Neuron (in vitro differentiated cells): ENCODE results near the gene LRRC71.

Experiments
- H2AFZ ChIP-seq: one replicate; pipeline ENCODE4 v1.6.1; 2013; ENCODE audit warnings: low read depth, mild to moderate bottlenecking, inconsistent platforms, low read length, moderate library complexity
- H3K27me3 ChIP-seq: one replicate; pipeline ENCODE4 v1.6.1; 2013; ENCODE audit warnings: low read length; ENCODE audit not compliant: insufficient read depth
- H3K36me3 ChIP-seq: one replicate; pipeline ENCODE4 v1.6.1; 2013; ENCODE audit warnings: low read length; ENCODE audit not compliant: insufficient read depth
- H3K4me1 ChIP-seq: one replicate; pipeline ENCODE4 v1.6.1; 2013; ENCODE audit warnings: low read length; ENCODE audit not compliant: insufficient read depth
- H3K4me3 ChIP-seq: 2 replicates; pipeline ENCODE4 v1.5.1; 2013; ENCODE audit warnings: mild to moderate bottlenecking, low read length, moderate library complexity
- H3K9me3 ChIP-seq: one replicate; pipeline ENCODE4 v1.6.1; 2013; ENCODE audit warnings: low read length

LRRC71 gene

DNA sequence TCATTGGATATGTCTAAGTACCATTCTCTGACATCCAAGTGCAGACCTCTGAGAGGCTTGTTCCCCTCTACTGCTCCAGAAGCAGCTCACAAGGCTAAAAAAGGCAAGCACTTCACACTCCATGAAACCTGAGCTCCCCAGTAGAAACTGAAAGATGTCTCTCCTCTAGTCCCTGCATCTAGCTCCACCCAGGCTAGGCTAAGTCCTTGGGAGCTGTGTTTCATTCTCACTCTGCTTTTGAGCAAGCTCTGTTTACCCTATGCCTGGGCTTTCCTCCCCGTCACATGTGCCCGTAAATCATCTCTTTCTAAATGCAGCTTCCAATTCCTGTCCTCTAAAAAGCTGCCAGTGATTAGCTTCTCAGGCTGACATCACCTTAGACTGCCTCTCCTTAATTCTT is 39.0 kb downstream of the LRRC71 start:
- H3K9me3 ChIP-seq: no peaks in the 10 kb centered on the region
- peaks cover 84% of the 10 kb centered on the region for H3K36me3 ChIP-seq
- no peaks in the 10 kb centered on the region for H3K4me1 ChIP-seq
- H2AFZ ChIP-seq: no peak overlapping the region
- no peaks in the 10 kb centered on the region for H3K27me3 ChIP-seq
- H3K4me3 ChIP-seq: no peak overlapping the region

GRCh38 chr1:156959925-156960324 is 39.5 kb downstream of the LRRC71 start:
- H3K27me3 ChIP-seq: no peaks in the 10 kb centered on the region
- H3K9me3 ChIP-seq: no peaks in the 10 kb centered on the region
- H3K4me1 ChIP-seq: no peaks in the 10 kb centered on the region
- H2AFZ ChIP-seq: no peak overlapping the region
- no peak overlapping the region for H3K4me3 ChIP-seq
- peaks cover 81% of the 10 kb centered on the region for H3K36me3 ChIP-seq

DNA sequence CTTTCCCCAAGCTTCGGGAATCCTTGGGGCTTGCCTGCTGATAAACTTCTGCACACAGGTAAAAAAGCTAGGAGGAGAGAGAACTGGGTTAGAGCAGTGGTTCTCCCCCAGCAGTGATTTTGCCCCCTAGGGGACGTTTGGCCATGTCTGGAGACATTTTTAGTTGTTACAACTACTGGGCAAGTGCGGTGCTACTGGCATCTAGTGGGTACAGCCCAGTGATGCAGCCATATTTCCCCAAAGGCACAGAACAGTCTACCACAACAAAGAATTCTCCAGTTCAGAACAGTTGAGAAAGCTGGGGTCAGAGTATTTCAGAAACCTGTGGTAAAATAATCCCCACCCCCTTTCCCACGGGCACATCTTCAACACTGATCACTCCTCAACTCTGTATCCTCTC is 41.3 kb downstream of the LRRC71 start:
- H3K4me3 ChIP-seq: no peak overlapping the region
- H3K9me3 ChIP-seq: no peaks in the 10 kb centered on the region
- H3K36me3 ChIP-seq: peaks cover 72% of the 10 kb centered on the region
- H3K4me1 ChIP-seq: no peaks in the 10 kb centered on the region
- no peak overlapping the region for H2AFZ ChIP-seq
- no peaks in the 10 kb centered on the region for H3K27me3 ChIP-seq

DNA sequence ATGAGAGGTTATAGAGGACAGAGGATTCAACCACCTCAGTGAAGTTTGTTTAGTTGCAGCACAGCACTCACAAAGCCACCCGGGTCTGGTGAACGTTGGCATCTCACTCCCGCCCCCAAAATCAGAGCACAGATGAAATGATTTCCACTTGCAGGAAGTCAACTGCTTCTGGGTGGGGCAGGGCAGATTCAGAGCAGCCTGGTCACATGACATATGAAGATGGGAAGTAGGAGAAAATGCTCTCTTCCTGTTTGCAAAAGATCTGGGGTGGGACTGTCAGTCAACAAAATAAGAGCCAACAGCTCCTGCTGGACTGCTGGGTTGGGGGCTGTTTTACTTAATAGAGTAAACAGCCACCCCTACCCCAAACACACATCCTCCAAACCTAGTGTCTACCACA is 43.2 kb downstream of the LRRC71 start:
- H3K4me1 ChIP-seq: no peaks in the 10 kb centered on the region
- H3K36me3 ChIP-seq: peaks cover 65% of the 10 kb centered on the region
- H3K27me3 ChIP-seq: no peaks in the 10 kb centered on the region
- no peak overlapping the region for H2AFZ ChIP-seq
- H3K9me3 ChIP-seq: no peaks in the 10 kb centered on the region
- no peak overlapping the region for H3K4me3 ChIP-seq

GRCh38 chr1:156964441-156964840 is 44.0 kb downstream of the LRRC71 start:
- H3K27me3 ChIP-seq: no peaks in the 10 kb centered on the region
- no peaks in the 10 kb centered on the region for H3K9me3 ChIP-seq
- no peak overlapping the region for H2AFZ ChIP-seq
- H3K4me3 ChIP-seq: no peak overlapping the region
- H3K4me1 ChIP-seq: no peaks in the 10 kb centered on the region
- peaks cover 65% of the 10 kb centered on the region for H3K36me3 ChIP-seq

- H2AFZ ChIP-seq: no peak overlapping the region
- H3K4me3 ChIP-seq: no peak overlapping the region
- no peaks in the 10 kb centered on the region for H3K27me3 ChIP-seq
- H3K4me1 ChIP-seq: no peaks in the 10 kb centered on the region
- peaks cover 75% of the 10 kb centered on the region for H3K36me3 ChIP-seq
- no peaks in the 10 kb centered on the region for H3K9me3 ChIP-seq
Measured at GRCh38 chr1:156969496-156969895, 49.1 kb downstream of the LRRC71 start.

- Histone ChIP-seq H3K4me1 (no peaks in the 10 kb centered on the region), H3K36me3 (peaks cover 79% of the 10 kb centered on the region), H3K27me3 (no peaks in the 10 kb centered on the region), H2AFZ (no peak overlapping the region), H3K4me3 (no peak overlapping the region), H3K9me3 (no peaks in the 10 kb centered on the region)
Measured at GRCh38 chr1:156970017-156970416, 49.6 kb downstream of the LRRC71 start.

GRCh38 chr1:156973417-156973816 is 53.0 kb downstream of the LRRC71 start:
- no peak overlapping the region for H3K4me3 ChIP-seq
- H3K9me3 ChIP-seq: no peaks in the 10 kb centered on the region
- H3K27me3 ChIP-seq: no peaks in the 10 kb centered on the region
- H3K36me3 ChIP-seq: peaks cover 94% of the 10 kb centered on the region
- H2AFZ ChIP-seq: no peak overlapping the region
- H3K4me1 ChIP-seq: no peaks in the 10 kb centered on the region

- Histone ChIP-seq H3K4me3 (no peak overlapping the region), H2AFZ (no peak overlapping the region), H3K27me3 (no peaks in the 10 kb centered on the region), H3K4me1 (no peaks in the 10 kb centered on the region), H3K36me3 (peaks cover 92% of the 10 kb centered on the region), H3K9me3 (no peaks in the 10 kb centered on the region)
Measured at GRCh38 chr1:156975084-156975483, 54.7 kb downstream of the LRRC71 start.

- no peaks in the 10 kb centered on the region for H3K27me3 ChIP-seq
- H3K36me3 ChIP-seq: peaks cover 65% of the 10 kb centered on the region
- H3K4me3 ChIP-seq: no peak overlapping the region
- no peaks in the 10 kb centered on the region for H3K4me1 ChIP-seq
- H3K9me3 ChIP-seq: no peaks in the 10 kb centered on the region
- no peak overlapping the region for H2AFZ ChIP-seq
Measured at GRCh38 chr1:156980551-156980950, 60.1 kb downstream of the LRRC71 start.
